ENCODE measurements around the gene FUS. TPM values are rescaled to one million over a fixed set of nuclear protein-coding genes. Genes with fewer than 3 reads are reported as not detected.

The FUS gene
- total and polyA plus RNA-seq, 9 of the 15 experiments (the other 6 are each of a cell fraction or from before 2014, with no cell fraction given), result 43.9 to 575 (median 87.2) TPM

- POLR2A ChIA-PET, result interaction anchor here (0.7 to 1.0 kb wide), 4 partner anchors 10 to 686 kb away, joined by 3 read pairs; partner anchors contain the start of genes KAT8 and ZNF267
- FAIRE-seq, result no peak
- peaks cover 100% of the 10 kb centered on the region for H3K36me3 ChIP-seq (ENCODE audit: control insufficient read depth, insufficient read depth, low read length)
- CTCF ChIA-PET (ENCODE audit: low intra/inter-chr PET ratio), result no interaction called here
- peak; percentile 9 for ATAC-seq
- no peak overlapping the region for H3K9ac ChIP-seq (ENCODE audit: insufficient read depth in 1 of 2, low read depth in 2 of 2, low read length in 2 of 2)
- no peak overlapping the region for H3K27ac ChIP-seq (ENCODE audit: extremely low read depth, low read depth, low read length)
- H3K4me1 ChIP-seq (replicated peaks in 1 of 2; ENCODE audit: control insufficient read depth in 2 of 2, insufficient read depth in 2 of 2, low read length in 2 of 2), result peaks cover 6 to 7% of the 10 kb centered on the region in 2 experiments; a peak in 4 of 5 replicates
- peaks cover 8% of the 10 kb centered on the region for H3K9me1 ChIP-seq (ENCODE audit: control insufficient read depth, insufficient read depth, low read length)
- in situ Hi-C loops (cut with MboI), result no loop called here
- intact Hi-C loops (cut with micrococcal nuclease), result loop anchor here (10.0 kb wide), 1 partner anchor 257 kb away; the partner anchor contains the start of gene ZNF843
- no peak for DNase-seq (ENCODE audit: extremely low read depth in 1 of 4, low spot score in 3 of 4)
- BruUV-seq (replicated peaks), result no TSS peak
- H3K27me3 ChIP-seq (ENCODE audit: control insufficient read depth in 2 of 2, insufficient read depth in 2 of 2, low read length in 2 of 2), result no peaks in the 10 kb centered on the region
- no peak overlapping the region for H3K4me2 ChIP-seq (ENCODE audit: insufficient read depth, low read length)
- no peak overlapping the region for H2AFZ ChIP-seq (ENCODE audit: low read depth, low read length)
- H3K9me3 ChIP-seq (replicated peaks; ENCODE audit: control insufficient read depth, insufficient read depth, low read depth, low read length), result no peaks in the 10 kb centered on the region
- peaks cover 76% of the 10 kb centered on the region for H3K79me2 ChIP-seq (ENCODE audit: control insufficient read depth, insufficient read depth, low read length)
- no peak overlapping the region for H3K4me3 ChIP-seq
- TF ChIP-seq RBFOX2 (IDR thresholded peaks at IDR 0.05; ENCODE audit: low read depth, low read length), result peak; percentile 40; the same call in 1 of the 2 replicates
- TF ChIP-seq, protein P1, sequence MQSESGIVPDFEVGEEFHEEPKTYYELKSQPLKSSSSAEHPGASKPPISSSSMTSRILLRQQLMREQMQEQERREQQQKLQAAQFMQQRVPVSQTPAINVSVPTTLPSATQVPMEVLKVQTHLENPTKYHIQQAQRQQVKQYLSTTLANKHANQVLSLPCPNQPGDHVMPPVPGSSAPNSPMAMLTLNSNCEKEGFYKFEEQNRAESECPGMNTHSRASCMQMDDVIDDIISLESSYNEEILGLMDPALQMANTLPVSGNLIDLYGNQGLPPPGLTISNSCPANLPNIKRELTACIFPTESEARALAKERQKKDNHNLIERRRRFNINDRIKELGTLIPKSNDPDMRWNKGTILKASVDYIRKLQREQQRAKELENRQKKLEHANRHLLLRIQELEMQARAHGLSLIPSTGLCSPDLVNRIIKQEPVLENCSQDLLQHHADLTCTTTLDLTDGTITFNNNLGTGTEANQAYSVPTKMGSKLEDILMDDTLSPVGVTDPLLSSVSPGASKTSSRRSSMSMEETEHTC (IDR thresholded peaks at IDR 0.05), result no peak
- TF ChIP-seq CTCF (IDR thresholded peaks at IDR 0.05 in 2 of 3, conservative IDR thresholded peaks at IDR 0.05 in 1 of 3; ENCODE audit: insufficient read depth in 2 of 3, low read depth in 1 of 3, low read length in 3 of 3), result 0 out of 6 replicates have a peak, but pooled peaks of 1 of the 3 experiments have one; percentile 3
- WGBS (ENCODE audit: insufficient coverage, low coverage, missing lambda C conversion rate), result 93% methylated on average over 8 of the region's 8 CpGs
- H4K20me1 ChIP-seq (replicated peaks; ENCODE audit: control insufficient read depth, insufficient read depth, low read length), result peaks cover 31% of the 10 kb centered on the region
Observed at GRCh38 chr16:31187808-31188189, 7.9 kb downstream of the FUS start.
